HCEC 1CT (cell line): ENCODE results near the gene WDR19.
"Not testable (repeated sequence)": the region's sequence is repeated elsewhere in the genome, so short reads cannot be mapped to it uniquely, and the experiment has no call there.

Source experiments
- DNase-seq: peaks from one replicate; pipeline ENCODE4 v3.0.0-alpha.2; 2017

Gene WDR19

DNA sequence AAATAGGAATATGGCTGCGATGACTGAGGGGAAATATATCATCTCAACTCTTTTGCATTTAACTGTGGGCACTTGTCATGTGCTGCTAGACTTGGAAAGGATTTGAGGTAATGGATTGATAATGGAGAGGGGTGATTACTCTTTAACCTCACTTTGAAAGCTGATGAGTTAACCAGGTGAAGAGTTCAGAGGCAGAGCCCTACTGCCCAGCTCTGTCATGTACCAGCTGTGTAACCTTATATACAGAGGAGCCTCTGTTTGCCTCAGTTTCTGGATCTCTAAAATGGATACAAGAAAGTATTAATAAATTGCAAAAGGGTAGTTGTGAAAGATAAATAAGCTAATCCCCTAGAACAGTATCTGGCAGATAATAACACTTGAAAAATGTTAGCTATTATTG lies 51.5 kb downstream of the WDR19 start:
- no peak for DNase-seq

DNA sequence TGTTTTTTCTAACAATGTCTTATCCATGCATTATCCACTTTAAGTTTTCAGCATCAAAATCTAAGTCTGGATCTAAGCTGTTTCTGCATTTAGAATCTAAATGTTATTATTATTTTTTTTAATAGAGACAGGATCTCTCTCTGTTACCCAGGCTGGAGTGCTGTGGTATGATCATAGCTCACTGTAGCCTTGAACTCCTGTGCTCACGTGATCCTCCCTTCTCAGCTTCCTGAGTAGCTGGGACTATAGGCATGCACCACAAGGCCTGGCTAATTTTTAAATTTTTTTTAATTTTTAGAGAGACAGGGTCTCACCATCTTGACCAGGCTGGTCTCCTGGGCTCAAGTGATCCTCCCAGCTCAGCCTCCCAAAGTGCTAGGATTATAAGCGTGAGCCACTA lies 52.7 kb downstream of the WDR19 start:
- no peak for DNase-seq

DNA sequence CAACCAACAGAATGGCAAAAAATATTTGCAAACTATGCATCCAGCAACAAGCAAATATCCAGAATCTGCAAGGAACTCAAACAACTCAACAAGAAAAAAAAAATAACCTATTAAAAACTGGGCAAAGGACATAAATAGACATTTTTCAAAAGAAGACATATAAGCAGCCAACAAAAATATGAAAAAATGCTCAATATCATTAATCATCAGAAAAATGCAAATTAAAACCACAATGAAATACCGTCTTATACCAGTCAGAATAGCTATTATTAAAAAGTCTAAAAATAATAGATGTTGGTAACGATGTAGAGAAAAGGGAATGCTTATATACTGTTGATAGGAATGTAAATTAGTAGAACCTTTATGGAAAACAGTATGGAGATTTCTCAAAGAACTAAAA lies 53.4 kb downstream of the WDR19 start:
- DNase-seq, result no peak

DNA sequence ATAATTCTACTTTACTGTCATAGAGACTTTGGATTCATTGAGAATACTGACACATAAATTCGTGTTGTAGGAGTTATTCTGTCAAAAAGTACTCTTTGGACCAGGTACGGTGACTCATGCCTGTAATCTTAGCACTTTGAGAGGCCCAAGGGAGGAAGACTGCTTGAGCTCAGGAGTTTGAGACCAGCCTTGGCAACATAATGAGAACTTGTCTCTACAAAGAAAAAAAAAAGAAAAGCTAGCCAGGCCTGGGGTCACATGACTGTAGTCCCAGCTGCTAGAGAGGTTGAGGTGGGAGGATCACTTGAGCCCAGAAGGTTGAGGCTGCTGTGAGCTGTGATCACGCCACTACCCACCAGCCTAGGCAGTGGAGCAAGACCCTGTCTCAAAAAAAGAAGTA lies 54.9 kb downstream of the WDR19 start:
- no peak for DNase-seq

DNA sequence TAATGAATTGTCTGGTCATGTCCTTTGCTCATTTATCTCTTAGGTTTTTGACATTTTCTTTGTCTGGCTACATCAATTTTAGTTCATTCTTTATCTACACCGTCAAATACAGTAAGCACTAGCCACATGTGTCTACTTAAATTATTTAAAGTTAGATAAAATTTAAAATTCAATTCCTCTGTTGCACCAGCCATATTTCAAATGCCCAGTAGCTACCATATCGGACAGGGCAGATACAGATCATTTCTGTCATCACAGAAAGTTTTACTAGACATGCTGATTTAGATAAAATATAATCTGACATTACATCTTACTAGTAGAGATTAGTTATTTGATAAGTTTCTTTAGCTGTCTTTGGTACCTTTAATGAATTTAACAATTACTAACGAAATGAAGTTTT lies 61.1 kb downstream of the WDR19 start:
- no peak for DNase-seq

DNA sequence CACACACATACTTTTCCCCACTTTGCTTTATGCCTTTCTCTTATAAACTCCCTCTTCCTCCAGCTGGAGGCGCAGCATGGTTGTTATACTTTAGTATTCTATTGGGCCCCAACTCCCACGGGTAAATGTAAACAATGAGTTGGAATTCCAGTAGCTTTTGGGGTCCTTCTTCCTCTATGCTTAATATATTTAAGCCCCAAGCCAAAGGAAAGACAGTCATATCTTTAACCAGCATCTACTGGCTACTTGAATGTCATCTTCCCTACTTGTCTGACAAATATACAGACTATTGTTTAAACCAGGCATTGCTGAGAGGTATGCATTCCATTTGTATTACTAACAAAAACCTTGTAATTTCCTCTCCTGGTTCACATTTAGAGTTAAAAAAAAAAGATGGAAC lies 72.9 kb downstream of the WDR19 start:
- peak; percentile 28 for DNase-seq

DNA sequence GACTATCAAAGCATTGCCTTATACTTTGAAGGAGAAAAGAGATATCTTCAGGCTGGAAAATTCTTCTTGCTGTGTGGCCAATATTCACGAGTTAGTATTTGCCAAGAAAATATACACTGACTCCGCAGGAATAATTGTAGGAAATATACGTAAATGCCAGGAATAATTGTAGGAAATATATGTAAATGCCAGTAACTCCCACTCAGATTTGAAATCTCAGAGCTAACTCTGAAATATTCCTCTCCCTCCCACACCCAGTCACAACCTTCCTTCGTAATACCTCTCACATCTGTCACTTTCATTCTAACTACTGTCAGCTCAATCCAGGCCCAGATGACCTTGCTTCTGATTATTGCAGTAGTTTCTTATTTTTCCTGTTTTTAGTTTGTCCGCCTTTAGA lies 73.5 kb downstream of the WDR19 start:
- no peak for DNase-seq

DNA sequence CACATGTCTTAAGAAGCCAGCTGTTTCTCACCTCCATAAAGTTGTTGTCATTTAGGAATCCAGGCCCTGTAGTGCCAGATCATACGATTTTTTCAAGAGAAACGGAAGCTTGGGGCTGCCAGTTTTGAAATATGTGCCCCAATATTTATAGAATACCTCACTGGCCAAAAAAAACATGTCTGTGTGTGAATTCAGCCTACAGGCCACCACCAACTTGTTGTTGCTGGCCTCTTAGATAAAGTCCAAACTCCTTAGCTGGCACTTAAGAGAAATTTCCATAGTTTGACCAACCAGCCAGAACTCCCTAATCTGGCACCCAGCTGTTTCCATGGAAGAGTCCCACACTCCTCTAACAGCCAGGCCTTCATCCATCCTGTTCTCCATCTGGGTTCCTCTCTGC lies 74.1 kb downstream of the WDR19 start:
- no peak for DNase-seq

DNA sequence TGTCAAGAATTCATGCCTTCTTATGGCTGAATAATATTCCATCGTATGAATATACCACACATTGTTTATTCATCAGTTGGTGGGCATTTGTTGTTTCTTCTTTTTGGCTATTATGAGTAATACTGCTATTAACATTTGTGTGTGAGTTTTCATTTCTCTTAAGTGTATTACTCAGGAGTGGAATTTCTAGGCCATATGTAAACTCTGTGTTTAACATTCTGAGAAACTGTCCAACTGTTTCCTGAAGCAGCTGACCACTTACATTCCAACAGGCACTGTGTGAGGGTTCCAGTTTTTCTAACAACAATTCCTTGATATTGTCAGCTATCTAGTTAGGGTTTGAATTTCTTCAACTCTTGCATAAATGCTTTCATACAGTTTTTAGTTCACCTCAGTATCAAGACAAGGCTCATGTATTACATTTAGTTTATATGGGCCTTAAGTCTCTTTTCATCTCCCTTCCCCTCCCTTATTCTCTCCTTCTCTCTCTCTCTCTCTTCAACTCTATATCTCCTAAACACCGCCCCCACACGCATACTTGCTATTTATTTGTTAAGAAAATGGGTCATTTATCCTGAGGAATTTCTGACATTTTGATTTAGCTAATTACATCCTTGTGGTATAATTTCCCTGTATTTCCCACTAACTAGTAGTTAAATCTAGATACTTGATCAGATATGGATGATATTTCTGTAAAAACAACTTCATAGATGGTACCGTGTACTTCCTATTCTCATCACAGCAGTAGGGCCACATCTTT lies 77.4 kb downstream of the WDR19 start:
- DNase-seq, result peak; percentile 27

DNA sequence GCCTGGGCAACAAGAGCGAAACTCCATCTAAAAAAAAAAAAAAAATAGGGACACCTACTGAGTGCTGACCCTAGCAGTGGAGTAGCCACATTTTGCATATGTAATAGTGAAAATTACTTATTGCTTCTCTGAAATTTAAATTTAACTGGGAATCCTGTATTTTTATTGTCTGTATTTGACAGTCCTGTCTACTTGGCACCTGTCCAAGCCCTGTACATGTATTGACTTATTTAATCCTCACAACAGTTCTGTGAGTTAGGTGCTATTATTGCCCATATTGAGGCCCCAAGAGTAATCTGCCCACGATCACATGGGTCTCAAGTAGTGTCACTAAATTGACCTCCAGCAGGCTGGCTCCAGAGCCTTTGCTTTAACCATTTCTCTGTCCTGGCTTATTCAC lies 81.6 kb downstream of the WDR19 start:
- DNase-seq, result no peak

DNA sequence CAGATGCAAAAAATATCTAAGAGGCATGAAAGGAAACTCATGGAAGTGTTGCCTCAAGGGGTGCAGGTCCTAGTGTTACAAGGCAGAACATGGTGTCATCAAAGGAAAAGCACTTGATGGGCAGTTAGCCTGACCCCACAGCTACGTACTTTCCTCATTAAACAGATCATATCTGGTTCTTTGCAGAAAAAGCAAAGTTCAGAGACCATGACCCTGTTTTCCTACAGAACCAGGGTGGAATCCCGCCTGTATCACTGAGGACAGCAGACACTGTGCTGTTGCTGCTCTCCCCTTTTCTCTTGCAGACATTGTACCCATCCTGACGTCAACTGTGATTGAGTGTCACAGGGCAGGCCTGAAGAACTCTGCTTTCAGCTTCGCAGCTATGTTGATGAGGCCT lies 92.2 kb downstream of the WDR19 start:
- no peak for DNase-seq

DNA sequence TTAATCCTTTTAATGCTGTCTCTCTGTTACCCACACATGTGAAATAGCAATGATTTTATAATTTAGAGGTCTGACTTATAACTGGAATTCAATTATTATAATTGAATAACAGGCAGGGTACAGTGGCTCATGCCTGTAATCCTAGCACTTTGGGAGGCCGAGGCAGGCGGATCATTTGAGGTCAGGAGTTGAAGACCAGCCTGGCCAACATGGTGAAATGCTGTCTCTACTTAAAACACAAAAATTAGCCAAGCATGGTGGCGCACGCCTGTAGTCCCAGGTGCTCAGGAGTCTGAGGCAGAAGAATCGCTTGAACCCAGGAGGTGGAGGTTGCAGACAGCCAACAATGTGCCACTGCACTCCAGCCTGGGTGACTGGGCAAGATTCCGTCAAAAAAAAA lies 95.3 kb downstream of the WDR19 start:
- not testable (repeated sequence) for DNase-seq

DNA sequence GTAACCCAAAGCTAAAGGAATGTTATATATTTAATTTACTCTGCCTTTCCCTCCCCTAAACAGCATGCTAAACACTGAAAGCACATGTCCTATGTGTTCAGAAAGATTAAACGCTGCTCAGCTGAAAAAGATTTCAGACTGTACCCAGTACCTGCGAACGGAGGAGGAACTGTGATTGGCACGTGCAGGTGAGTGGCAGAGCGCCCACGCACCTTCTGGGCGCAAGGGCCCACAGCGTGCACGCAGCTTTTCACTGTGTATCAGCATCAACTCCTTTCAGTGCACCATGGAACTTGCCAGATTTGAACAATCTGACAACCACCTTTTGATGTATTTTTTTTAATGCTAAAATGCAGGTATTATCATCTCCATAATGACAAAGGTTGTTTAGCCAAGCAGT lies 96.1 kb downstream of the WDR19 start:
- no peak for DNase-seq

DNA sequence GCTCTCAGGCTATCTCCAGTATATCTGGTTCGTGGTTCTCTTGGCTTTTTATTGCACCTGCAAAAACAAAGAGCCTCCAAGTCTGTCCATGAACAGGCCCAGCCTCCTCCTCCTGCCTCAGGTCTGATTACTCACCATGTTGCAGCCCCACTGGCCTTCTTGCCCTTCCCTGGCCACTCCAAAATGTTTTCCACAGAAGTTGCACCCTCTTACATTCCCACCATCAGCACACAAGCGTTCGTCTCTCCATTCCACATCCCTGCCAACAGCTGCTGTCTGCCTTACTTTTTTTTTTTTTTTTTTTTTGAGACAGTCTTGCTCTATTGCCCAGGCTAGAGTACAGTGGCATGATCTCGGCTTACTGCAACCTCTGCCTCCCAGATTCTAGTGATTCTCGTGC lies 97.1 kb downstream of the WDR19 start:
- no peak for DNase-seq

DNA sequence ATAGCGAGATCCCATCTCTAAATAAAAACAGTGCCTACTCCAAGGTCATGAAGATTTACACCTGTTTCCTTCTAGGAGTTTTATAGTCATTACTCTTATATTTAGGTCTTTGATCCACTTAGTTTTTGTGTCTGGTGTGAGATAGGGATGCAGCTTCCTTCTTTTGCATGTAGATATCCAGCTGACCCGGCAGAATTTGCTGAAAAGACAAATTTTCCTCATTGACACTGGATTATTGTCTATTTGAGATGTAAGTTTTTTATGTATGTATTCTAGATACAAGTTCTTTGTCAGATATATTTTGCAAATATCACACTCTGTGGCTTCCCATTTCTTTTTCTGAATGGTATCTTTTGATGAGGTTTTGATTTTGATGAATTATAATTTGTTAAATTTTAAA lies 98.4 kb downstream of the WDR19 start:
- DNase-seq, result no peak

DNA sequence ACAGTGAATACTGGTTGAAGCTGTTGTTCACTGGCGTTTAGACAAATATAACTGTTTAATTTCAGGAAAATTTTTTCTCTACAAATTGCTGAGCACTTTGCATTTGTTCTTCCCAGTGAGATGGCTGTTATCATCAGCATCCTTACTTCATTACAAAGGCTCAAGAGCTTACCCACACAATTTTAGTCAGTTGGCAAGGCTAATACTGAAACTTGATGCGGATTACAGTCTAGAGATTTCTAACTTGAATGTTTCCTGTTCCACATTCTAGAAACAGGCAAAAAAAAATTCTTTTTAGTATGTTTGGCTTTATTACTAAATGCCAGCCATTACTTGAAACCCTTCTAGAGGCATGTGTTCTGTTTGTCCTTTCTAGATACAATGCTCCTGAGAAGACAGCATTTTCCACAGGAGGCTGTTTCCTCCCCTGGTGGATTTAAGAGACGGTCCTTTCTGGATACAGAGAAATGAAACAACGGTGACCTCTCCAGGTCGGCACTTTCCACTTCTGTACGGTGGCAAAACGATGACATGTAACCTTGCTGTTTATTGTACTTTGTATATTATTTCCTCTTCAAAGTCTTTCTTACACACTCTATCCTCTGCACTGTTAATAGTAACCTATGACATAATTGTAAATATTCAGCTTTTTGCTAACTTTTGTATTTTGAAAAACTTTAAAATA lies 102.9 kb downstream of the WDR19 start:
- DNase-seq, result no peak

DNA sequence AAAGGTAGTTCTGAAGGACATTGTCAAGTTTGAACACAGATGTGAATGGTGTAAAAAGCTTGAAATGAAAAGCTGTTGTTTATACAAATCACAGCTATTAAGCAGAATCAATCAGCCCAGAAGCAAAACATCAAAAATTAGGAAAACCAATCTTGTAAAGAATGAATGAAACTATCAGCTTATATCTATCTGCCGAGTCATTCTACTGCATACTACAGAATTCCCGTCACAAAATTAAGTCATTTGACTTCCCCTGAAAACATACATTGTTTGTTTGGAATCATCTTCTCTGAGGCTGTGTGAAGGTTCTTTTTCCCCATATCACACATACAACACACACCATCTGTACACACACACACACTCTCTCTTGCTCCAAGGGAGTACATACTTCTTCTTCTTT lies 103.5 kb downstream of the WDR19 start:
- DNase-seq, result no peak

DNA sequence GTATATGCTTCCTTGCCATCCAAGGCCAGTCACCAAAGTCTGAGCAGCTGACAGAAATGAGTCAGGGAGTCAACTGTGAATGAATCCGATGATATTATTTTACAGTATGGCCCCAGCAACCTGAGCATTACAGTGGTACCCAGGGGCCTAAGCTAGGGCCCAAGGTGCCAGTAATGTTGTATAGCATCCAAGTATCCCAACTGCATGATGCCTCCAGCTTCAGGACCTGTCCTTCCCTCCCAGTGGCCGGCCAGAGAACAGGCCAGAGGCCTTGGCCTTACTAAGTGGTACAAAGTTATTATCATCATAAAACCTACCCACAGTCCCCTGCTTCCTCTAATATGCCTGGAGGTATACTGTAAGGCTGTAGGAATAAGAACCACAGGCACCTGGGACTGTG lies 103.9 kb downstream of the WDR19 start:
- no peak for DNase-seq

DNA sequence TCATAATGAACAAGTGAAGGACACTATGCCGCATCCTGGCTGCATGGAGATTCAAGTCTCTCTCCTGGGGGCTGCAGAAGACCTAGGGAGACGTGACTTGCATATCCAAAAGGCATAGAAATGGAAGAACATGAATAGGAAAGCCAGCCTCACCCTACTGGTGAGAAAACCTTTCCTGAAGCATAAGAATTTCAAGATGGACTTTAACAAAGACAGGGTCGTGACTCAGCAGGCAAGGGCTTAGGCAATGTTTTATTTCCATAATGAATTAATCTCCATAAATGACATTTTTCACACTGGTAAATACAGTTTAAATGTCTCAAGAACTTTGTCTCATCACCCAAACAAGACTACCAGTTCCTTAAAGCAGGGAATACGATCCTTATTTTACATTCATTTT lies 104.9 kb downstream of the WDR19 start:
- DNase-seq, result no peak

DNA sequence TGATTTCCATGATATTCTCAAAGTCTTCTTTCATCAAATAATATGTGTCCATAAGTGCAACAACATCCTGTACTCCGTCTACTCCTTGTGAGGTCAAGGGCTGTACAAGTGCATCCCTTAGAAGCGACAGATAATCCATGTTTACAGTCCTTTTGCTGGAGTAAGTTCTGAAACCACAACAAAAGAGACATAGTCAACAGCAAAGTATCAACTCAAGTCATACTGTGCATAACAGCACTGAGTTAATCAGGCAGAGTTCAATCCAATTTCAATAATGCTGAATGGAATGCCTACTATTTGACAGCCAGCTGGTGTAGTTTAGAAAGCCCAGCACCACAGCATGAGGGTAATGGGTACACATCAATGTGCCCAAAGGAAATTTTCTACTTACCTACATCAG lies 109.4 kb downstream of the WDR19 start:
- no peak for DNase-seq

DNA sequence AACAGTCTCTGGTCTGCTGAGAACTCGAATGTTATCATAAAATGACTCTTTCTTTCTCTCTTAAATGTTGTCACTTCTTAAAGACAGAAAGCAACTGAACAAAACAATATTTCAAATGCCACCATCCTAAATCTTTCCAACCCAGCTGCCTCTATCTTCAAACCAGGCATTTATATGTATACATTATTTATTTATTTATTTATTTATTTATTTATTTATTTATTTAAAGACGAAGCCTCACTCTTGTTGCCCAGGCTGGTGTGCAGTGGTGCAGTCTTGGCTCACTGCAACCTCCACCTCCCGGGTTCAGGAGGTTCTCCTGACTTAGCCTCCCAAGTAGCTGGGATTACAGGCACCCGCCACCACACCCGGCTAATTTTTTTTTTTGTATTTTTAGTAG lies 110.1 kb downstream of the WDR19 start:
- not testable (repeated sequence) for DNase-seq

DNA sequence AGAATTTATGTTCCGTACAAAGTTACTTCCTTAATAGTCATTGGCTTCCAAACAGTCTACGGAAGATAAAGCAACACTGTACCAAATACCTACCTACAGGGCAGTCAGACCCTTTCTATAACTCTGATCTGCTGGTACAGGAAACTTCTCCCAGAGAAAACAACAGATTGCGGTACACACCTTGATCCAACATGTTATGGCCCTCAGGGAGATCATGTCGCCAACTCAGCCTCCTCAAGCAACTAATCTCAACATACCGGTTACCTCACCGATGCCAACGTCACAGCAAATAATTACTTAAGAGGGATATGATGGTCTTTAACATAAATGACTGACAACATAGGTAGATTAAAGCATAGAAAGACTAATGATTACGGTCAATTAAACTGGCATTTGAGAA lies 113.5 kb downstream of the WDR19 start:
- DNase-seq, result no peak

DNA sequence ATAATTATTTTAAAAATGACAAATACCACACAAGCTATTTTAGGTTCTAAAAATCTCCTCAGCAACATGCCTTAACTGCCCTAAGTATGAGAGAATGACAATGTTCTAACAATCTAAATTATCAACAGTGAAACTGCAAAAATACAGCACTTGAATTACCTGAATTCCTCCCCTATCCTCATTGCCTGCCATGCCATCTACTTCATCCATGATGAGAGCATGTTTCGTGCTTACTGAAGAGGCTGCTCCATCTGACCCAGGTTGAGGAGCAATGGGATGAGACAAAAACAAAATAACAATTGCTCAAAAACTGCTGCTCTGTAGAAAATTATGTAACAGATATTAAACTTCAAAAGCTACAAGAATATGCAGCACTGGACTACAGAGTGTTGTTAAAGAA lies 120.6 kb downstream of the WDR19 start:
- DNase-seq, result no peak

DNA sequence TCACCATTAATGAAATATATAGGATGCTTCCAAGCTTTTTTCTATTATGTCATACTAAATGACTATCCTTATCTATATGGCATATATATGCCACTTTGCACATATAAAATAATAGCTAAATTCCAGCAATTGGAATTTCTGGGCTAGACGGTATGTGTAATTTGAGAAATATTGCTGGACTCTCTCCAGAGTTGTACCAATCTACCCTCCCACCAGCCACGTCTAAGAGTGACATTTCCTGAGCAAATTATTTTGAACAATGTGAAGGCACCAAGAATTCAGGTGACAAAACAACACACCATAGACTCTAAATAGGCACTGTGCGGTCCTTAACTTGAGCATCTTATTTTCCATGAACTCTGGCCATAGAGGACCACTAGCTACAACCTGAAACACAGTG lies 121.5 kb downstream of the WDR19 start:
- no peak for DNase-seq

DNA sequence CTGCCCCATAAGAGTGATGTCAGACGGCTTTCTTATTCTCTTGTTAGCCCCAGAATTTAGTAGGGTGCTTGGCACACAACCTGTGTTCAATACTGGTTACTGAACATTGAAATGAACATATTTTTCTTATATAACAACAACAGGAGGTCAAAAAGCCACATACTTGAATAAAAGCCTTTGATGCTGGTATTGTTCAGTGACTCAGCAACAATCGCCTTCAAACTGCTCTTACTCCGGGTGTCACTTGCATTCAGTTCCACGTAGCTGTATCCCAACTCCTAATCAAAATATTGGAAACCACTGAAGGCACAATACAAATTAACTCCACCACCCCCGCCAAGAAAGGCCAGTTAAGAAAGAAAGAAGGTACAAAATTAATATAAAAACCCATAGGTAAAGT lies 122.3 kb downstream of the WDR19 start:
- DNase-seq, result no peak
